WTC11 (cell line): ENCODE data around the gene RGL2. TPM values are rescaled to one million over a fixed set of nuclear protein-coding genes. Genes with fewer than 3 reads are reported as not detected.
A peak's percentile ranks its signal among the peaks of the same experiment; 100 is the strongest.

Experiments used
- ARID4B ChIP-seq: sonication (generic); formaldehyde crosslinking; IDR thresholded peaks from 2 replicates; pipeline ENCODE4 v1.8.0; 2023; ENCODE audit warnings: missing genetic modification reagents, mild to moderate bottlenecking, borderline replicate concordance
- CBFB ChIP-seq: sonication (generic); formaldehyde crosslinking; IDR thresholded peaks from 2 replicates; pipeline ENCODE4 v1.8.1; 2022; ENCODE audit warnings: mild to moderate bottlenecking, low read depth, missing genetic modification reagents
- CREB1 ChIP-seq: sonication (generic); formaldehyde crosslinking; IDR thresholded peaks from 2 replicates; pipeline ENCODE4 v1.8.0; 2023; ENCODE audit warnings: mild to moderate bottlenecking, missing genetic modification reagents
- CTCF ChIP-seq: fragments of 200-600 bp; IDR thresholded peaks from 2 replicates; pipeline ENCODE4 v1.8.0; 2022; ENCODE audit warnings: antibody characterized with exemption
- ETV6 ChIP-seq: sonication (generic); formaldehyde crosslinking; IDR thresholded peaks from 2 replicates; pipeline ENCODE4 v1.8.1; 2022; ENCODE audit warnings: mild to moderate bottlenecking, missing genetic modification reagents
- FOXJ3 ChIP-seq: sonication (generic); formaldehyde crosslinking; IDR thresholded peaks from 2 replicates; pipeline ENCODE4 v1.9.0; 2021; ENCODE audit warnings: missing genetic modification reagents, mild to moderate bottlenecking, borderline replicate concordance
- MAX ChIP-seq: sonication (generic); formaldehyde crosslinking; IDR thresholded peaks from 2 replicates; pipeline ENCODE4 v1.8.0; 2022; ENCODE audit warnings: mild to moderate bottlenecking, missing genetic modification reagents
- MYBL2 ChIP-seq: sonication (generic); formaldehyde crosslinking; IDR thresholded peaks from 2 replicates; pipeline ENCODE4 v1.8.1; 2023; ENCODE audit warnings: mild to moderate bottlenecking, moderate library complexity, missing genetic modification reagents
- NFYB ChIP-seq: sonication (generic); formaldehyde crosslinking; conservative IDR thresholded peaks from 2 replicates; pipeline ENCODE4 v1.8.0; 2022; ENCODE audit warnings: low read depth, missing genetic modification reagents
- RELA ChIP-seq: sonication (generic); formaldehyde crosslinking; IDR thresholded peaks from 2 replicates; pipeline ENCODE4 v1.8.1; 2022; ENCODE audit warnings: missing genetic modification reagents, mild to moderate bottlenecking, borderline replicate concordance
- TEAD1 ChIP-seq: sonication (generic); formaldehyde crosslinking; IDR thresholded peaks from 2 replicates; pipeline ENCODE4 v1.8.0; 2022; ENCODE audit warnings: mild to moderate bottlenecking, missing genetic modification reagents
- USF2 ChIP-seq: sonication (generic); formaldehyde crosslinking; IDR thresholded peaks from 2 replicates; pipeline ENCODE4 v1.8.1; 2023; ENCODE audit warnings: mild to moderate bottlenecking, missing genetic modification reagents, moderate library complexity
- ZBTB43 ChIP-seq: sonication (generic); formaldehyde crosslinking; IDR thresholded peaks from 2 replicates; pipeline ENCODE4 v1.8.1; 2023; ENCODE audit warnings: mild to moderate bottlenecking, missing genetic modification reagents
- ZNF281 ChIP-seq: sonication (generic); formaldehyde crosslinking; IDR thresholded peaks from 2 replicates; pipeline ENCODE4 v1.8.0; 2023; ENCODE audit warnings: mild to moderate bottlenecking, missing genetic modification reagents
- ZNF512 ChIP-seq: sonication (generic); formaldehyde crosslinking; IDR thresholded peaks from 2 replicates; pipeline ENCODE4 v1.8.1; 2022; ENCODE audit warnings: missing genetic modification reagents, borderline replicate concordance
- ZNF671 ChIP-seq: fragments of 250-450 bp; sonication (Bioruptor Pico); IDR thresholded peaks from 2 replicates; pipeline ENCODE4 v1.8.0; 2021; ENCODE audit warnings: mild to moderate bottlenecking
- total RNA-seq: library from RNA; stranded (reverse); gene quantifications from 3 replicates; pipeline ENCODE4 v1.2.3, GENCODE V29; 2021

The RGL2 gene
- total RNA-seq, 1 experiment from 2014 or later, result 77.1 TPM

GRCh38 chr6:33299237-33299944, 649 bp upstream of the RGL2 start (continued):
- TF ChIP-seq RELA (CRISPR knock-in tag) (peak; percentile 77; the same call in 1 of the 2 replicates), ZNF512 (no peak), CREB1 (CRISPR knock-in tag) (peak; percentile 30; the same call in 1 of the 2 replicates), FOXJ3 (CRISPR knock-in tag) (no peak), ZNF671 (CRISPR knock-in tag) (no peak), NFYB (CRISPR knock-in tag) (no peak), CBFB (CRISPR knock-in tag) (no peak), ZBTB43 (CRISPR knock-in tag) (peak; percentile 77; the same call in 1 of the 2 replicates), MAX (CRISPR knock-in tag) (peak; percentile 53; the same call in 1 of the 2 replicates), ETV6 (CRISPR knock-in tag) (peak; percentile 23; the same call in 1 of the 2 replicates), ZNF281 (0 out of 2 replicates have a peak, but pooled peaks have one; percentile 9), CTCF (peak; percentile 56), MYBL2 (CRISPR knock-in tag) (0 out of 2 replicates have a peak, but pooled peaks have one; percentile 52), ARID4B (CRISPR knock-in tag) (0 out of 2 replicates have a peak, but pooled peaks have one; percentile 57), USF2 (CRISPR knock-in tag) (no peak), TEAD1 (CRISPR knock-in tag) (no peak)
